Activated CD4-positive, alpha-beta T cell treated with anti-CD3 and anti-CD28 coated beads for 36 hours (primary cell): ENCODE results near the gene KCNMA1. TPM values are rescaled to one million over a fixed set of nuclear protein-coding genes. Genes with fewer than 3 reads are reported as not detected.

Source experiments
- ATAC-seq: fragments of 200-7000 bp; cut with Tn5 transposase; one replicate; pipeline ENCODE4 v1.10.0; 2021; ENCODE audit warnings: mild to moderate bottlenecking, moderate library complexity
- CTCF ChIA-PET: fragments of 350-600 bp; sonication (Branson Sonifier 250); formaldehyde crosslinking; loops from one replicate; lab custom pipeline; 2021; ENCODE audit warnings: antibody characterized with exemption; lab: Charles Lee
- POLR2A ChIA-PET: fragments of 350-600 bp; sonication (Branson Sonifier 250); formaldehyde crosslinking; loops from one replicate; lab custom pipeline; 2021; ENCODE audit warnings: antibody characterized with exemption, inconsistent platforms; lab: Charles Lee
- DNase-seq: peaks from one replicate; pipeline ENCODE4 v3.0.0-alpha.2; 2020
- H3K27ac Mint-ChIP-seq: one replicate; pipeline ENCODE4 v1.8.0; 2021; ENCODE audit warnings: mixed read lengths
- H3K27me3 Mint-ChIP-seq: one replicate; pipeline ENCODE4 v1.8.0; 2021; ENCODE audit warnings: mixed read lengths
- H3K36me3 Mint-ChIP-seq: one replicate; pipeline ENCODE4 v1.8.0; 2021; ENCODE audit warnings: low read depth, mixed read lengths
- H3K4me1 Mint-ChIP-seq: one replicate; pipeline ENCODE4 v1.8.0; 2021; ENCODE audit warnings: mixed read lengths
- H3K4me3 Mint-ChIP-seq: one replicate; pipeline ENCODE4 v1.8.0; 2021; ENCODE audit warnings: mild to moderate bottlenecking, moderate library complexity, mixed read lengths
- H3K9me3 Mint-ChIP-seq: one replicate; pipeline ENCODE4 v1.8.0; 2021; ENCODE audit warnings: low read depth, mixed read lengths
- intact Hi-C, 2 experiments: fragments of 100-400 bp; cut with DNase I in 1 of 2; cut with micrococcal nuclease in 1 of 2; formaldehyde crosslinking; loops; one replicate each; pipeline versions ENCODE4 v1.14.2 to v1.15.1; 2022 to 2024; cut with DNase I, micrococcal nuclease
- total RNA-seq, 2 experiments: library from RNA; stranded (reverse); gene quantifications; one replicate each; pipeline ENCODE4 v1.2.3, GENCODE V29; 2021

Gene KCNMA1
- total RNA-seq, 2 experiments from 2014 or later: 0.18 TPM; not detected in 1

- intact Hi-C loops: no loop called here
- ATAC-seq (no peak), DNase-seq (no peak)
- Mint-ChIP-seq H3K27me3 (peaks cover 5% of the 10 kb centered on the region), H3K4me3 (no peak overlapping the region), H3K9me3 (peaks cover 5% of the 10 kb centered on the region), H3K36me3 (no peaks in the 10 kb centered on the region), H3K4me1 (no peaks in the 10 kb centered on the region), H3K27ac (no peak overlapping the region)
- POLR2A ChIA-PET: no interaction called here
- CTCF ChIA-PET: no interaction called here
Measured at GRCh38 chr10:76892766-76893479, 744.7 kb downstream of the KCNMA1 start.

GRCh38 chr10:76887223-76888010, 750.2 kb downstream of the KCNMA1 start:
- ChIA-PET POLR2A (no interaction called here), CTCF (no interaction called here)
- H3K36me3 Mint-ChIP-seq: no peaks in the 10 kb centered on the region
- no peaks in the 10 kb centered on the region for H3K9me3 Mint-ChIP-seq
- ATAC-seq (no peak), DNase-seq (no peak)
- intact Hi-C loops: no loop called here
- H3K27ac Mint-ChIP-seq: no peak overlapping the region
- peaks cover 2% of the 10 kb centered on the region for H3K4me1 Mint-ChIP-seq
- H3K4me3 Mint-ChIP-seq: no peak overlapping the region
- H3K27me3 Mint-ChIP-seq: peaks cover 13% of the 10 kb centered on the region

- Mint-ChIP-seq H3K9me3 (no peaks in the 10 kb centered on the region), H3K27ac (no peak overlapping the region), H3K36me3 (no peaks in the 10 kb centered on the region), H3K4me1 (peaks cover 11% of the 10 kb centered on the region), H3K4me3 (no peak overlapping the region), H3K27me3 (peaks cover 13% of the 10 kb centered on the region)
- CTCF ChIA-PET: no interaction called here
- no peak for ATAC-seq
- POLR2A ChIA-PET: no interaction called here
- intact Hi-C loops: no loop called here
- DNase-seq: no peak
Measured at GRCh38 chr10:76885816-76886215, 751.8 kb downstream of the KCNMA1 start.

- no peak for DNase-seq
- CTCF ChIA-PET: no interaction called here
Measured at GRCh38 chr10:76884673-76885275, 752.8 kb downstream of the KCNMA1 start.

GRCh38 chr10:76883596-76883995, 754.0 kb downstream of the KCNMA1 start:
- CTCF ChIA-PET: no interaction called here
- Mint-ChIP-seq H3K4me1 (peaks cover 11% of the 10 kb centered on the region), H3K36me3 (no peaks in the 10 kb centered on the region), H3K9me3 (no peaks in the 10 kb centered on the region), H3K27ac (no peak overlapping the region), H3K4me3 (no peak overlapping the region), H3K27me3 (peaks cover 12% of the 10 kb centered on the region)
- intact Hi-C loops: no loop called here
- ATAC-seq: no peak
- POLR2A ChIA-PET: no interaction called here
- no peak for DNase-seq

More at GRCh38 chr10:76884673-76885275, 752.8 kb downstream of the KCNMA1 start:
- peaks cover 11% of the 10 kb centered on the region for H3K4me1 Mint-ChIP-seq
- POLR2A ChIA-PET: no interaction called here
- H3K27ac Mint-ChIP-seq: no peak overlapping the region
- no peak for ATAC-seq
- H3K36me3 Mint-ChIP-seq: no peaks in the 10 kb centered on the region
- intact Hi-C loops: no loop called here
- H3K4me3 Mint-ChIP-seq: no peak overlapping the region
- no peaks in the 10 kb centered on the region for H3K9me3 Mint-ChIP-seq
- peaks cover 14% of the 10 kb centered on the region for H3K27me3 Mint-ChIP-seq

GRCh38 chr10:76882796-76883195, 754.8 kb downstream of the KCNMA1 start:
- CTCF ChIA-PET: no interaction called here
- ATAC-seq (no peak), DNase-seq (no peak)
- no peaks in the 10 kb centered on the region for H3K9me3 Mint-ChIP-seq
- intact Hi-C loops: no loop called here
- POLR2A ChIA-PET: no interaction called here
- peaks cover 11% of the 10 kb centered on the region for H3K4me1 Mint-ChIP-seq
- H3K27me3 Mint-ChIP-seq: peaks cover 12% of the 10 kb centered on the region
- H3K27ac Mint-ChIP-seq: no peak overlapping the region
- no peaks in the 10 kb centered on the region for H3K36me3 Mint-ChIP-seq
- H3K4me3 Mint-ChIP-seq: no peak overlapping the region

- Mint-ChIP-seq H3K9me3 (no peaks in the 10 kb centered on the region), H3K4me3 (no peak overlapping the region), H3K4me1 (peaks cover 11% of the 10 kb centered on the region), H3K27me3 (peaks cover 11% of the 10 kb centered on the region), H3K27ac (no peak overlapping the region), H3K36me3 (no peaks in the 10 kb centered on the region)
- POLR2A ChIA-PET: no interaction called here
- CTCF ChIA-PET: interaction anchor here (0.6 to 0.7 kb wide), 2 partner anchors 118 to 621 kb away, joined by 3 read pairs; no protein-coding TSS in a partner anchor
- DNase-seq (peak; percentile 7), ATAC-seq (no peak)
- intact Hi-C loops: no loop called here
Measured at GRCh38 chr10:76882245-76882644, 755.4 kb downstream of the KCNMA1 start.

- no peaks in the 10 kb centered on the region for H3K36me3 Mint-ChIP-seq
- no peak overlapping the region for H3K4me3 Mint-ChIP-seq
- intact Hi-C loops: no loop called here
- H3K27me3 Mint-ChIP-seq: peaks cover 10% of the 10 kb centered on the region
- H3K27ac Mint-ChIP-seq: no peak overlapping the region
- H3K4me1 Mint-ChIP-seq: peaks cover 11% of the 10 kb centered on the region
- ATAC-seq: peak; percentile 75
- ChIA-PET POLR2A (no interaction called here), CTCF (interaction anchor here (0.6 to 0.7 kb wide), 2 partner anchors 119 to 621 kb away, joined by 3 read pairs; no protein-coding TSS in a partner anchor)
- no peaks in the 10 kb centered on the region for H3K9me3 Mint-ChIP-seq
- peak; percentile 6 for DNase-seq
Measured at GRCh38 chr10:76881477-76882220, 756.0 kb downstream of the KCNMA1 start.

GRCh38 chr10:76880931-76881330, 756.7 kb downstream of the KCNMA1 start:
- no peak overlapping the region for H3K4me3 Mint-ChIP-seq
- CTCF ChIA-PET: no interaction called here

GRCh38 chr10:76879116-76879913, 758.3 kb downstream of the KCNMA1 start:
- CTCF ChIA-PET: no interaction called here
- intact Hi-C loops: no loop called here
- Mint-ChIP-seq H3K36me3 (no peaks in the 10 kb centered on the region), H3K4me3 (no peak overlapping the region), H3K9me3 (no peaks in the 10 kb centered on the region), H3K4me1 (peaks cover 11% of the 10 kb centered on the region), H3K27ac (no peak overlapping the region), H3K27me3 (peaks cover 7% of the 10 kb centered on the region)
- DNase-seq (no peak), ATAC-seq (no peak)
- POLR2A ChIA-PET: no interaction called here

More at GRCh38 chr10:76880931-76881330, 756.7 kb downstream of the KCNMA1 start:
- peaks cover 10% of the 10 kb centered on the region for H3K27me3 Mint-ChIP-seq
- intact Hi-C loops: no loop called here
- POLR2A ChIA-PET: no interaction called here
- H3K27ac Mint-ChIP-seq: no peak overlapping the region
- no peak for DNase-seq
- H3K9me3 Mint-ChIP-seq: no peaks in the 10 kb centered on the region
- no peak for ATAC-seq
- peaks cover 11% of the 10 kb centered on the region for H3K4me1 Mint-ChIP-seq
- H3K36me3 Mint-ChIP-seq: no peaks in the 10 kb centered on the region
